Measurements from ENCODE around the gene FAM151B. TPM values are rescaled to one million over a fixed set of nuclear protein-coding genes. Genes with fewer than 3 reads are reported as not detected.

FAM151B gene
- polyA plus RNA-seq, 6 donors from 2014 or later = not detected

DNA sequence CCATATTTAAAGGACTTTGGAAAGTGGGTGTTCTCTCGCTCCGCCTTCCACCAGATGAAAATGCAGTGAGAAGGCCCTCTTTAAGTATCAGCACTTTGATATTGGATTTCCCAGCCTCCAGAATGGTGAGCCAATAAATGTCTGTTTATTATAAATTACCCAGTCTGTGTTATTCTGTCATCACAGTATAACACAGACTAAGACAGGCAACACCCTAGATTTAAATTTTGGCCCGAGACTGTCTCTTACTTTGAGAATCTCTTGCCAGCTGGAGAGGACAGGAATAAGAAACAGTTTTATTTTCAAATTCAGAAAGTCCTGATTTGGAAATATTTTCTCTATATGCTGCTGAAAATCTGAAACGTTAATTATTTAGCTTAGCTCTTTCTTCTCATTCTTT lies 21.5 kb downstream of the FAM151B start:
- H3K9me3 Mint-ChIP-seq = no peaks in the 10 kb centered on the region
- ATAC-seq (ENCODE audit: low read depth in 2 of 2) (no peak), DNase-seq (no peak)
- H3K4me1 Mint-ChIP-seq = peaks cover 0 to 2% (median 0%) of the 10 kb centered on the region in 3 donors
- no peak overlapping the region for H3K27ac Mint-ChIP-seq
- H3K36me3 Mint-ChIP-seq = no peaks in the 10 kb centered on the region
- no peaks in the 10 kb centered on the region for H3K27me3 Mint-ChIP-seq
- no peak overlapping the region for H3K4me3 Mint-ChIP-seq

DNA sequence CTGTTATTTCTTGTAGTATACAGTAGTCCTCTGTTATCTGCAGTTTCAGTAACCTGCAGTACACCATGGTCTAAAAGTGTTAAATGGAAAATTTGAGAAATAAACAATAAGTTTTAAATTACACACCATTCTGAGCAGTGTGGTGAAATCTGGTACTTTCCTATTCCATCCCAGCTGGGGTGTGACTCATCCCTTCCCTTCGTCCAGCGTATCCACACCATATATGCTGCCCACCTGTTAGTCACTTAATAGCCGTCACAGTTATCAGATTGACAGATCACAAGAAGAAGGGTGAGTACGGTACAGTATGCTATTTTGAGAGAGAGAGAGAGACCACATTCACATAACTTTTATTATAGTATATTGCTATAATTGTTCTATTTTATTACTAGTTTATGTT lies 28.9 kb downstream of the FAM151B start:
- Mint-ChIP-seq H3K27me3 (no peaks in the 10 kb centered on the region), H3K36me3 (no peaks in the 10 kb centered on the region), H3K4me1 (no peaks in the 10 kb centered on the region), H3K4me3 (no peak overlapping the region), H3K9me3 (no peaks in the 10 kb centered on the region), H3K27ac (no peak overlapping the region)
- ATAC-seq (ENCODE audit: low read depth in 2 of 2) (no peak), DNase-seq (no peak)

DNA sequence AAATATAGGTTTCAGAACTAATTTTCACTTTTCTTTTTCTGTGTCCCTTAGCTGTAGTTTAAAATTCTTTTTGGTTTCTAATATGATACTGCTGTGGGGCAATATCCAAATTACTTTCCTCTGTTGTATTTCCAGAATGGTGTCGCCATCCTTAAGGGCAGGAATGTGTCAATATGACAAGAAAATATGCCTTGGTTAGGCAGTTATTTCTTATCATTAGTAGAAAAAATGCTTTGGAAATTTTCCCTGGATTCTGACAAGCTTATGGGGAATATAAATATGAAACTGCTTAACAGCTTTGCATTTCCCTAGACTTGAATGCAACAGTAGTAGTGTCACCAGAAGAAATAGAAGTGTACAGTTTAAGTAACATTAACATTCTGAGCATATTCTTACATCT lies 52.8 kb downstream of the FAM151B start:
- Mint-ChIP-seq H3K4me3 (no peak overlapping the region), H3K4me1 (no peaks in the 10 kb centered on the region), H3K9me3 (peaks cover 0 to 10% (median 4%) of the 10 kb centered on the region in 7 donors), H3K36me3 (no peaks in the 10 kb centered on the region), H3K27me3 (no peaks in the 10 kb centered on the region), H3K27ac (no peak overlapping the region)
- no peak for ATAC-seq (ENCODE audit: low read depth in 2 of 2)
- no peak for DNase-seq

DNA sequence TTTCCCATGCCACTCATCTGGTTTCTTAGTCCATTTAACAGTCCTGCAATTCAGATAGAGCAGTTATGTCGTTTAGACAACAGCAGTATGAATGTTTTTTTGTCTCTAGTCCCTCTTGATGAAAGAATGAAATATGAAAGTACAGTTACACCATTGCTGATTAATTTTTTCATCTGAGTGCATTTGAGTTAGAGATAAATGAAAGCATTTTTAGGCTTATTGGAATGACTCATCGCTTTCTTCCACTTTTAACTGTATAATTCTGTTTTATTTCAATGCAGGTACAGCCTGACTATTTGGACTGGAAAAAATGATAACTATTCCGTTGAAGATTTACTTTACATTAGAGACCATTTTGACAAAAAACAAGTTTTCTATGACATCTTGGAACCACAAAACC lies 53.5 kb downstream of the FAM151B start:
- Mint-ChIP-seq H3K27me3 (no peaks in the 10 kb centered on the region), H3K9me3 (peaks cover 0 to 10% (median 4%) of the 10 kb centered on the region in 7 donors), H3K36me3 (no peaks in the 10 kb centered on the region), H3K27ac (no peak overlapping the region), H3K4me1 (no peaks in the 10 kb centered on the region), H3K4me3 (no peak overlapping the region)
- ATAC-seq (ENCODE audit: low read depth in 2 of 2) = no peak
- no peak for DNase-seq

DNA sequence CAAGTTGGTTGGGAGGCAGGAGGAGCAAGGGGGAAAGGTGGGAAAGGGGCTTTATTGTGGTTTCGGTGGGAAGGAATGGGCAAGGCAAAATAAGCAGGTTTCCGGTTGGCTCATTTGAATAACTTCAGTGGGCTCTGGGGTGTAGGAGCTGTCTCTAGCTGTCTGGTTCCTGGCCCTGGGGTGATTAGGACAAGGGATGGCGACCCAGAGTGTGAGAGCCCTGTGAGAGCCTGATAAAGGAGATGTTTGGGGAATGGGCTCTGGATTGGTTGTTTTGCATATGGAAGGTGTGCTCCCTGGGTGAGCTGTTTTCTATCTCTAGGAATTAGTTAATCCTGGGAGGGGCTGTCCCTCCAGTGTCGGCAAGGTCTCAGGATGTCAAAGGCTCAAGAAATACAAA lies 66.7 kb downstream of the FAM151B start:
- no peak overlapping the region for H3K4me3 Mint-ChIP-seq
- peak overlapping the region in 1 of 6 donors; percentile 56 for H3K27ac Mint-ChIP-seq
- H3K9me3 Mint-ChIP-seq = peaks cover 0 to 12% (median 4%) of the 10 kb centered on the region in 7 donors
- DNase-seq (no peak), ATAC-seq (ENCODE audit: low read depth in 2 of 2) (no peak)
- H3K27me3 Mint-ChIP-seq = peaks cover 29 to 44% (median 34%) of the 10 kb centered on the region in 3 donors
- no peaks in the 10 kb centered on the region for H3K4me1 Mint-ChIP-seq
- H3K36me3 Mint-ChIP-seq = no peaks in the 10 kb centered on the region

DNA sequence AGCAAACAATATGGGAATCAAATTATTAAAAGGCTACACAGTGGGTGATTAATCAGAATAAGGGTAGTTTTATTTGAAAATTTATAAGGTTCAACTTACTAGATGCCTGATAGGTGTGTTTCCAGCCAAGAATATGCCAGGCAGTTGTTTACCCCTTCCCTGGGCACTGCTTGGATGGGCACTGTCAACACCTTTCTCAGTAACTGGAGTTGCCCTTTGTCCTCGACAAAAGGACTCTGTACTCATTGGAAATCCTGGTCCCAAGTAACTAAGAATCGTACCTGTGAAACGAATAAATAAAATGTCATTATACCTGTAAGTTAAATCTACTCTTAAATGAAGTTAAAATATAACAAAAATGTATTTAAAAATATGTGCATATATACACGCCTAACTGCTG lies 67.2 kb downstream of the FAM151B start:
- Mint-ChIP-seq H3K4me1 (no peaks in the 10 kb centered on the region), H3K9me3 (peaks cover 0 to 12% (median 4%) of the 10 kb centered on the region in 7 donors), H3K36me3 (no peaks in the 10 kb centered on the region), H3K27me3 (peaks cover 29 to 42% (median 36%) of the 10 kb centered on the region in 3 donors), H3K27ac (no peak overlapping the region), H3K4me3 (no peak overlapping the region)
- ATAC-seq (ENCODE audit: low read depth in 2 of 2) (no peak), DNase-seq (no peak)

DNA sequence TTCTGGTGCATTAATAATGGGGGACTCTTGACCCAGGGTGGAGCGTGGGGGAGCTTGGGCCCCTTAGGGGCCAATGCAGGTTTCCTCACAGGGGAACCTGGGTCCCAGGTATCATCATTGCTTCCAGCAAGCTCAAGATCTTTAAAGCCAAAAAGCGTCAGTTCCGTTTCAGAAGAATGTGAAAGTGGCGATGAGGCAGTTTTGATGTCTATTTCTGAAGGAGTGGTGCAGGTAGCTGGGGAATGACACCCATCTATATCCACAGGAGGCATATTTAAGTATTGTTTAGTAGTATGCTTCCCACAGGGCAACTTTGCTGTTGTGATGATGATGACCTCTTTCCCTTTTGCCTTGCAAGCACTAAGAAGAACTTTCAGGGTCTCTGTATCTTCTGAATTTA lies 71.3 kb downstream of the FAM151B start:
- no peak for DNase-seq
- H3K4me1 Mint-ChIP-seq = no peaks in the 10 kb centered on the region
- no peak overlapping the region for H3K4me3 Mint-ChIP-seq
- peaks cover 19 to 44% (median 29%) of the 10 kb centered on the region in 3 donors for H3K27me3 Mint-ChIP-seq
- ATAC-seq (ENCODE audit: low read depth in 2 of 2) = no peak
- no peaks in the 10 kb centered on the region for H3K36me3 Mint-ChIP-seq
- H3K27ac Mint-ChIP-seq = no peak overlapping the region
- peaks cover 0 to 5% (median 0%) of the 10 kb centered on the region in 7 donors for H3K9me3 Mint-ChIP-seq

DNA sequence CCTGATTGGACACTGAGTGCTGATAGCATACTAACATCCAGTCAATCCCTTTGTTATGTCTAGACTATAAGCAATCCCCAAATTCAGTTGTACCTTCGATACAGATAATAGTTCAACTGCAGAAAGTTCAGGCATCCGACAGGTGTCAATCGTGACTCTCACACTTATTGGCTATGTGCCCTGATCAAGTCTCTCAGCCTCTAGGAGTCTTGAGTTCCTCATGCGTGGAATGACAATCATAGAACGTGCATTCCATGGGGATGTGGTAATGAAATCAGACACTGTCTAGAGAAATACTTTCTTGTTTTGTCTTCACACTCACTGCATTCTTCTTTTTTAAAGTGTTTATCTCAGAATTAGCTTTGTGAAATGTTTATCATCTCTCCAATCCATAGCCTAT lies 77.4 kb downstream of the FAM151B start:
- Mint-ChIP-seq H3K4me1 (peaks cover 0 to 6% (median under 1%) of the 10 kb centered on the region in 3 donors), H3K27me3 (peaks cover 41 to 60% (median 43%) of the 10 kb centered on the region in 3 donors), H3K9me3 (peaks cover 0 to 2% (median 0%) of the 10 kb centered on the region in 7 donors), H3K27ac (no peak overlapping the region), H3K36me3 (no peaks in the 10 kb centered on the region), H3K4me3 (no peak overlapping the region)
- DNase-seq (no peak), ATAC-seq (ENCODE audit: low read depth in 2 of 2) (no peak)

DNA sequence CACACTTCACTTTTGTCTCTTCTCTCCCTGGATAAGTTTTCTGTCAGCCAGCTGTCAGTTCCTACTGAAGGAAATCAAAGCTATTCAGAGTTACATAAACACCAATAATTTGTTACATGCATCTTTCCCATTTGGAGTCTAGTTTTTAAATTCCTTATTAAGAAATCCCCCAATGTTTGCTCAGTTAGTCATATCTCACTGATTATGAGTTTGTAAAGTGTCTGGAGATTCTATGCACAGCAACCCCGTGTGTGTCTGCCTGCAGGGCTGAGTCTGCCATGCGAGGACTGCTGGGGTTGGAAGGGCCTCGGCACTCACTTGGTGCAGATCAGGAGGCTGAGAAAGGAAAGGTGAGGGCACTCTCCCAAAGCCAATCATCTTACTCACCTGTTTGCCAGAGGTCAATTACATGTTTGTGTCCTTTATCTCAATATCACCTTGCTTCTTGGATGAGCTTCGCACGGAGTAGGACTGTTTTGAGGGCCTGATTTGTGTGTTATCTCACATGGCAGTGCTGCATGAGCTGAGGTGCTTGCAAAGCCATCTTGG lies 78.9 kb downstream of the FAM151B start:
- Mint-ChIP-seq H3K27ac (no peak overlapping the region), H3K4me1 (peaks cover 4 to 8% (median 5%) of the 10 kb centered on the region in 3 donors), H3K36me3 (no peaks in the 10 kb centered on the region), H3K27me3 (peaks cover 52 to 69% (median 57%) of the 10 kb centered on the region in 3 donors), H3K4me3 (no peak overlapping the region), H3K9me3 (peaks cover 0 to 2% (median 0%) of the 10 kb centered on the region in 7 donors)
- ATAC-seq (ENCODE audit: low read depth in 2 of 2) = no peak
- no peak for DNase-seq

DNA sequence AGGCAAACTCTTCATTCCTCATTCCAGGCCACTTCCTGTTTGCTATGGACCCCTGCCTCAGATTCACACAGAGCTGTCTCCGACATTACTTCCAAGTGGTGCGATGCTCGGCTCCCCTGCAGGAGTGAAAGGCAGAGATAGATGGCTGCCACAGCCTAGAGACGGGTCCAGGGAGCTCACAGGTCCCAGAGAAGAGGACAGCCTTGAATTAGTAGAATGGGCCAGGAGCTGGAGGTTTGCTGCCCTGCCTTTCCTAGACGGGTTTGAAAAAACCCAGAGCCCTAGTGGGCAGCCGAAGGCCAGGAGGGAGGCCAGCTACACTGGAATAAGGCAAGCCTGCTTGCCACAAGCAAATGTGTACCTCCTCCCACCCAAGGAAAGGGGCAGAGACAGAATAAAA lies 80.4 kb downstream of the FAM151B start:
- peaks cover 0 to 8% of the 10 kb centered on the region in 2 donors for H3K36me3 Mint-ChIP-seq
- H3K9me3 Mint-ChIP-seq = peaks cover 0 to 10% (median 2%) of the 10 kb centered on the region in 7 donors
- peaks cover 53 to 71% (median 70%) of the 10 kb centered on the region in 3 donors for H3K27me3 Mint-ChIP-seq
- ATAC-seq (ENCODE audit: low read depth in 2 of 2) (no peak), DNase-seq (no peak)
- peaks cover 4 to 8% (median 5%) of the 10 kb centered on the region in 3 donors for H3K4me1 Mint-ChIP-seq
- H3K27ac Mint-ChIP-seq = no peak overlapping the region
- peak overlapping the region in 3 of 8 donors; percentile 9 to 62 (median 54) for H3K4me3 Mint-ChIP-seq

DNA sequence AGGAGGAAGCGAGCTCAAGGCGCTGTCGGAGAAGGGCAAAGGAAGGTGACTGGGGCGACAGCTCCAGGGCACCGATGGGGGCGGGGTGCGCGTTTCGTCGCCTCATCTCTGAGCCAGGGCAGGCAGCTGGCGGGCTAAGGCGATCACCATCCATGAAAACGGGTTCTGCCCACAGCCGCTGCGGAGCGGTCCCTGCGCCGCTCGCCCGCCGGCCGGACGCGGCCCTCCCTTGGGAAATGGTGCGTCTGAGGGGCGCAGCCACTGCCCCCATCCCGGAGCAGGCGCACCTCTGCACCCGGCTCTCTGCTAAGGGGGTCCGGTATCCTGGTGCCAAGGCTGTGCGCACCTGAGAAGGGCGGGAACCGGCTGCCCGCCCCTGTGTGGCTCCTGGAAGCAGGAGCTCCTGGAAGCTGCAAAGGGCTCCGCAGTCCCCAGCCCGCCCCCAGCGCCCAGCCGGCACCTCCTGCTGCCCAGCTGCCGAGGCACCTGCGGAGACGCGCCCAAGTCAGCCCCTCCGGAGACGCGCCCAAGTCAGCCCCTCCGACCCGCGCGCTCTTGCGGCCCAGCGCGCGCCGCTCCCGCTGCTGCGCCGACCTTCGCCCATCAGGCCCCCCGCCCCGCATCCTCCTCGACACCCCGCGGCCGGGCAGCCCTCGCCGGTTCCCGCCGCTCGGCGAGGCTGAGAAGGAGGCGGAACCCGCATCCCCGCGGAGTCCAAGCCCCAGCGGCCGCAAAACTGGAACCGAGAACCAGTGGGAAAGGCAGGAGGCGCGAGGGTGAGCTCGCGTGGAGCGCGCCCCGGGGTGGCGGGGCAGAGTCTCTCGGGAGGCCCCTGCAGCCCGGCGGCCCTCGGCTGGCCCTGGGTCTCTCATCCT lies 81.4 kb downstream of the FAM151B start:
- H3K27ac Mint-ChIP-seq = no peak overlapping the region
- peak overlapping the region in 1 of 8 donors; percentile 9 for H3K4me3 Mint-ChIP-seq
- H3K9me3 Mint-ChIP-seq = peaks cover 0 to 10% (median 2%) of the 10 kb centered on the region in 7 donors
- H3K36me3 Mint-ChIP-seq = peaks cover 0 to 8% of the 10 kb centered on the region in 2 donors
- ATAC-seq (ENCODE audit: low read depth in 2 of 2) = no peak
- peaks cover 4 to 8% (median 5%) of the 10 kb centered on the region in 3 donors for H3K4me1 Mint-ChIP-seq
- no peak for DNase-seq
- H3K27me3 Mint-ChIP-seq = peaks cover 50 to 79% (median 77%) of the 10 kb centered on the region in 3 donors

DNA sequence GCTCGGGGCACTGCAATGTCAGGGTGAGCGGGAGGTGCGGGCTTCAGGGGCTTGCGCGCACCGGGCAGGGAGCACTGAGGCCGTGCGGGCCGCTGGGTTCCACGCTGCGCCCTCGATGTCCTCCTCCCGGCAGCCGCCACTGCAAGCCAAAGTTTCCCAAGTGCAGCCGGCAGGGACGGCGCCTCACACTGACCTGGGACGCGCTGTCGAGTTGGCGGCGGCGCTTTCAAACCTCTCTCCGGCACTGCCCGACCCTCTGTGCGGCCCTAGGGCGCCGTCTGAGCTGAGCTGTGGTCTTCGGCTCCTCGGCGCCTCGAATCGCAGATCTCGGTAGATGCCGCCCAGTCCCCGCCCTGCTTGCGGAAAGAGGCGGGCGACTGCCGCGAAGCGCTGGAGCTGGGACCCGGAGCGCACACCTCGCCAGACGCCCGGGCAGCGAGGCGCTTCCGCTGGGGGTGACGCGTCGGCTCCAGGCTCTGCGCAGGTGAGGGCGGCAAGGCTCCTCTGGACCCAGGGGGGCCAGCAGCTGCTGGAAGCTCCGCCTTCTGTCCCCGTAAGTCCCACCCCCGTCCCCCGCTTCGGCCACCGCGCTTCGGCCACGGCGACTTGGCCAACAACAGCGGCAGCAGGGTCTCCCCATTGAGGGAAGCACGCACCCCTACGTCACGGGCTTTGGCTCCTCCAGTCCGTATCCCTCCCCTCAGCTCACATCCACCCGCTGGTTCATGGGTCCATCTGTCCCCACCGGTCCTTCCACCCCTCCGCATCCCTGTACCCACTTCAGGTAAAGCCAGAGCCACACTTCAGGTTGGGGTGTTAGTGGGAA lies 82.3 kb downstream of the FAM151B start, which contains the start of gene ANKRD34B:
TSS of gene ANKRD34B (minus strand) at position 320 of the 826 bp plus-strand sequence. CDS start 10,261 bp downstream, outside the sequence.
- Mint-ChIP-seq H3K9me3 (peaks cover 0 to 10% (median 2%) of the 10 kb centered on the region in 7 donors), H3K27ac (no peak within 1 kb of the TSS), H3K27me3 (peaks cover 49 to 82% (median 77%) of the 10 kb centered on the region in 3 donors), H3K4me1 (peaks cover 4 to 8% (median 5%) of the 10 kb centered on the region in 3 donors), H3K36me3 (peaks cover 0 to 8% of the 10 kb centered on the region in 2 donors), H3K4me3 (peak within 1 kb of the TSS in 7 of 8 donors; percentile 56 to 89 (median 78))
- ATAC-seq (ENCODE audit: low read depth in 2 of 2) (no peak), DNase-seq (no peak)

DNA sequence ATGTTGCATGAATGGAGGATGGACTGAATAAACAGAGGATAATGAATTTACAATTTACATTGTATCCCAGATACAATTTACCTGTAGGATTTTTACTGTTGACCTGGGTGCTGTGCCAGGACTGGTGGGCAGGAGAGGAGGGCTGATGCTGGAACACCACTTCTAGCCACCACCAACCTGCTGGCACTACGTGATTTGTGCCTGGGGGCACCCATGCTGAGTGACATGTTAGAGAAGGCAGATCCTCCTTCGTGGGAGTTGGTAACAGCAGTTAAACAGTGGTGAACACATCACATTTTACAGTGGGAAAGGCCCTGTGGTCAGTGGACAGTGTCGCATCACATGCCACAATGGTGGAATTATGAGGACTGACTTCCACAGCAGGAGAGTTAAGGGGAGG lies 85.2 kb downstream of the FAM151B start:
- Mint-ChIP-seq H3K27me3 (peaks cover 30 to 56% (median 49%) of the 10 kb centered on the region in 3 donors), H3K4me1 (peaks cover 4 to 8% (median 5%) of the 10 kb centered on the region in 3 donors), H3K27ac (no peak overlapping the region), H3K9me3 (peaks cover 0 to 10% (median 2%) of the 10 kb centered on the region in 7 donors), H3K4me3 (no peak overlapping the region), H3K36me3 (peaks cover 0 to 8% of the 10 kb centered on the region in 2 donors)
- DNase-seq (no peak), ATAC-seq (ENCODE audit: low read depth in 2 of 2) (no peak)
